Ovary (tissue), 3 donors: ENCODE measurements around the gene AP1G2.

Source experiments
- CTCF ChIP-seq, 3 donors: fragments of 450-650 bp in 2 of 3; fragments of 200-600 bp in 1 of 3; IDR thresholded peaks; one replicate each; pipeline versions ENCODE4 v1.5.1 to v1.8.0; 2016 to 2022; ENCODE audit warnings: antibody characterized with exemption in 3 of 3, mild to moderate bottlenecking in 1 of 3
- POLR2A ChIP-seq: fragments of 450-650 bp; IDR thresholded peaks from one replicate; pipeline ENCODE4 v1.6.1; 2017; ENCODE audit warnings: antibody characterized with exemption, mild to moderate bottlenecking, moderate library complexity
- donor health status: DM: no; HTN: no; CAD: no.

DNA sequence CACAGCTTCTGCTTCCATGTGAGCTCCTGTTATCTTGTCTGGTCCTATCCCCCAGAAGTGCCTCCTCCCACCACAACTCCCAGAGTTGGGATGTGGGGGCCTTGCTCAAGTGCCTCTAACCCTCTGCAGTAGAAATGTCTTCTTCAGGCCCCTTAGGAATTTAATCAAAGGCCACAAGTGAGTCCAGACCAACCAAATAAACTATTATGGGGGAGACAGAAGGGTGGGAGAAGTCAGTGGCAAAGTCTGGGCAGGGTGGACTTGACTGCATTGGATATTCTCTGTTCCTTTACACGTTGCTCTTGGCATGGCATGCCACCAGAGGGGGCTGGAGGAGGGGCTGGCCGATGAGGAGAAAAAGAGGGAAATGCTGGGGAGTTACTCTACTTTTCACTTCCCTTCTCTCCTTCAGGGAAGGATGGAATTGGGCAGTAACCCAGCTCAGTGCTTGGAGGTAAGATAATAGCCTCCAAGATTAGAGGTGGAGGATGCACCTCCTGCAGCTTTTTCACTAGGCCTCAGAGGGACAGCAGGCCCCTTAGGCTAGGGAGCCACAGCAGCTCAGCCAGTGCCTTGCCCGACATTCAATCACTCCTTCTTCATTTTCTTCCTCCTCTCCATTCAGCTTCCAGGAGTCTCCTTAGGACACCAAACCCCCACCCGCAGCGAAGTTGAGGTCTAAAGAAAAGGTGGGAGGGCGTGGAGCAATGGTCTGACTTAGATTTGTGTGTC, 1.2 kb upstream of the AP1G2 start:
- TF ChIP-seq CTCF (IDR thresholded peaks at IDR 0.05) (no peak), POLR2A (no peak)
